Measurements from ENCODE around the gene ST6GALNAC5.

ST6GALNAC5 gene

DNA sequence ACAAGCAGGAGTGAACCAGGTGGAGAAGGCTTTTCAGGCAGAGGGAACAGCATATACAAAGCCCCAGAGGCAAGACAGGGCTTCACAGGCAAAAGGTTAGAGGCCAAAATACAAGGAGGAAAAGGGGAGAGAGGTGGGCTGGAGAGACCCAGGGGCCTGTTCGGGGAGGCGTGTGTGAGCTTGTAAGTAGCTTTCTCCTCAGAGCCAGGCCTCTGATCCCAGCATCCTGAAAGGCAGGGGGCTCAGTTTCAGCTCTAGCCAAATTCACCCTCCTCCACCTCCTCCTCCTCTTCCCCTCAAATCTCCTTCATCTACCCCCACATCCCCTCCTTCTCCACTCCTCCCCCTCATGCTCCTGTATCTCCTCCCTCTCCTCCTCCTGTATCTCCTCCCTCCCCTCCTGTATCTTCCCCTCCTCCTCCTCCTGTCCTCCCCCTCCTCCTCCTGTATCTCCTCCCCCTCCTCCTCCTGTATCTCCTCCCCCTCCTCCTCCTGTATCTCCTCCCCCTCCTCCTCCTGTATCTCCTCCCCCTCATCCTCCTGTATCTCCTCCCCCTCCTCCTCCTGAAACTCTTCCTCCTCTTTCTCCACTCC lies 148.6 kb downstream of the ST6GALNAC5 start:
- DNase-seq: no peak

DNA sequence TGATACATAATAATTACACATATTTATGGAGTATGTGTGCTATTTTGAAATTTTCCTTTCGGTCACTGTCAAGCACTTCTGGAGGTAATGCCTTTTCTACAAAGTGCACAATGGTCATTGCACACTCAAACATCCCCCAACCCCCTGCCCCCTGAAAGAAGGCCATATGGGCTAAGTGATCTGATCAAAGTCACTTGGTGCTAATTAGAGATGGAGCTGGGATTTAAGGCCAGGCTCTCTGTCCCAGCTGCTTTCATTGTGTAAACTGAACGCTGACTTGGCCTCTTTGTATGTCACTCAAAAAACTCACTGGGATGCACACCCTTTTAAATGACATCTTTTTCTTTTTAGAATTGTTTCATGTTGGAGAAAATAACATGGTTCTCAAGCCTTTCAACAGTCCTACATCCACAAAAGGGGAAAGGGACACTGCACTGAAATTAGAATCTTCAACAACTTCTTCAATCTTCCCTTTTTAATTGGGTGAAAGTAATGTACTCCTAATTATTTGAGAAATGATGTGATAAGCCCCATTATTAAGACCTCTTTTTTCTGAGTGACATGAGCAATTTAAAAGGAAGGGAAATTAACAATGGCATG lies 149.2 kb downstream of the ST6GALNAC5 start:
- DNase-seq: no peak

DNA sequence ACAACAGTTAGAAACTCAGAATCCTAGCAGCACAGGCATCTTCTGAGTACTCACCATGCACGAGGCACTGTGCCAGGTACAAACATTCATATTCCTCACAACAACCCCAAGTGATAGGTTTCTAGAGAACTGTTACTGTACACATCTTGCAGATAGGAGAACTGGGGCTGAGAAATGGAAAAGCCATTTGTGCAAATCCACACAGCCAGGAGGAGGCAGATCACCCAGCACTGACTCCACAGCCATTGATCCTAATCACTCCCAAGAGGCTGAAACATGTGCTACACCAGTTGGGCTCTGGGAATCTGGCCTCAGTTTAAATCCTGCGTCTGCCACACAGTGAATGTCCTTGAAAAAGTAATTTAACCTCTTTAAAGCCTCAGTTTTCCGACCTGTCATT lies 151.0 kb downstream of the ST6GALNAC5 start:
- no peak for DNase-seq

DNA sequence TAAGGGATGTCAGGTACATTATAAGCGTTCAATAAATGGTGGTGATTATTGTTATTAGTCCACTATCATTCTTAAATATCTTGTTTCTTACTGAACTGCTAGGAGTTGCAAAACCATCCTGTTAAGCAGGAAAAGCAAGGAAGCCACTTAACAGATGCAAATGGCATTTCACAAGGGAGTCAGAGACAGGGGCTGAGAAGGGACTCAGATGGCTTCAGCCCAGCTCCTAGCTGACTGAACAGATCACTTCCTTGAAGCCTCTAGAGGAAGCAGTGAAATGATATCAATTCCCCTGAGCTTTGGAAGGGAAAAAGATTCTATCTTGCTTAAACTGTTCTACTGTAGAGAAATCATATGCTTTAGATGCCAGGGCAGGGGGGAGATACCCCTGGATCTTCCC lies 151.5 kb downstream of the ST6GALNAC5 start:
- DNase-seq: no peak

DNA sequence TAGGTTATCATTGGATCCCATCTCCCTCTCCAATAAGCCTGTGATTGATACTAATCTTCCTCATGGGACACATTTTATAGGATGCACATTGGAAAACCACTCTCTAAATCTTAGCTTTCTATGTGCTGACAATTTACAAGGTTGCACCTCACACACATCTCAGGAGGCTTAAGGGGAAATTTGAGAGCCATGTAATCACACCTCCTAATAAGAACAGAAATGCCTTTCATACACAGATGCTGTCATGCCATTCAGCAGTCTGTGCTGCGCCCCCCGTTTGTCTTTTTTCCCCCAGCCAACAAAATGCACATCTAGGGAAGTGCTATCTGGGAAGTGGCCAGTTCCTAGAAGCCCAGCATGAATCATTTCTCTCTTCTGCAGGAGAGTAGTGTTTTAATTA lies 154.5 kb downstream of the ST6GALNAC5 start:
- DNase-seq: no peak

DNA sequence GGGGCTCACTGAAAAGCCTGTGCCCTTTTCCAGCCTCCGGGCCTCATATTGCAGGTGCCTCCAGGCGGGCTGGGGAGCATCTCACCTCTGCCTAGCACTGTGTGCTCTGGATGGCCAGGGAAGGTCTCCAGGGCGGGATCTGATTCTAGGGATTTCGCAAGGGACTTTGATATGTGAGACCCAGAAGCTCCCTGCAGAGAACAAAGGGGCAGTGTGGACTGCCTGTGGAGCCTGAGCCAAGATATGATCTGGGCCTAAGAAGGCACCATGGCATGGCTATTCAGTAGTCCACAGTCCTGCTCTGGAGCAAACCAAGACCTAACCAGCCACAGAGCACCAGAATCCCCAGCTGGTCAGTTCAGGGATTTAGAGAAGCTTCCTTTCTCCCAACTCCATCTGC lies 157.2 kb downstream of the ST6GALNAC5 start:
- no peak for DNase-seq

DNA sequence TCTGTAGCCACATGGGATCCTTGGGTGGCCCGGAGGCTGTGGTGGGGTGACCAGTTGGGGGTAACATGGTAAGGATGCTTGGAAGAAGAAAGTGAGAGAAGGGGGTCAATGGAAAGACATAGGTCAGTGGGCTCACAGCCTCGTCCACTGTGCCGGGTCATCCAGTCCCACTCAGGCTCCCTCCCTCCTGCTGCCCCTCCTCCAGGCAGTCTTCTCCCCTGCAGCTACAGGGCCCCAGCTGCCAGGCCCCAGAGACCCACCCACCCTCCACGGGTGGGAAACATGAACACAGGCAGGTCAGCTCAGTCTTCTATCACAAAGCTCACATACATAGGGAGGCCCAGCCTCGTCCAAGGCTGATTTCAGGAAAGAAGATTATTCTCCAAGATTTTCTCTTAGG lies 158.3 kb downstream of the ST6GALNAC5 start:
- no peak for DNase-seq

DNA sequence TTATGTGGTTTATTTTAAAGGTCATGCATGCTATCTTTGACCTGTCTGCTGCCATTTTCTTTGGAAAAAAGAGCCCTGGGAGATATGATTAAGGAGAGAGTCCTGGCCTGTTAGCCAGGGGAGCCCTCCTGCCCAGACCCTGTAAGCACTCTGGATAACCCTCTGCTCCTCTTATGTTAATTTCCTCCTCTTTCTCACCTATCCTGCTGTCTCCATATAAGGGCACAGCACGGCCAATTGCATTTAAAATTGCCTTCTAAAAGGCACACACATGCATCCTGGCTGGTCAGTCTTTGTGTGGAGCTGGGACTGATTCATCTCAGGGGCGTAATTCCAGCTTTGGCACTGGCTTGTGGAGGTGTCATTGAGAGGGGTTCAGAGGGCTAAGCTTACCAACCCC lies 158.9 kb downstream of the ST6GALNAC5 start:
- no peak for DNase-seq

DNA sequence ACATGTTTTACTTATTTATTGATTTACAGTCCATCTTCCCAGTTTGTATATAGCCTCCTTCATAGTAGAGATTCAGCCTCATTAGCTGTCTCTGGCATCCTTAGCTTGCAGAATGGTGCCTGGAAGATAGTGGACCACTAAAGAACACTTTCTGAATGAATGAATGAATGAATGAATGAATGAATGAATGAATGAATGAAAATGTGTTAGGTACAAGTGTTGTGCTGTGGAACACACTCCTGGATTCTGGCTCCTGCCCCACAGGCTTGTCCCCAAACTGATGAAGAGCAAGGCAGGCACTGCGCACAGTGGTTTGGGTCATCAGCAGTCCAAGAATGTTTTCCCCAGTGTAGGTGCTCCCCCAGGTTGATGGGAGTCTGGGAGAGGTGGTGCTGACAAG lies 159.4 kb downstream of the ST6GALNAC5 start:
- DNase-seq: no peak

DNA sequence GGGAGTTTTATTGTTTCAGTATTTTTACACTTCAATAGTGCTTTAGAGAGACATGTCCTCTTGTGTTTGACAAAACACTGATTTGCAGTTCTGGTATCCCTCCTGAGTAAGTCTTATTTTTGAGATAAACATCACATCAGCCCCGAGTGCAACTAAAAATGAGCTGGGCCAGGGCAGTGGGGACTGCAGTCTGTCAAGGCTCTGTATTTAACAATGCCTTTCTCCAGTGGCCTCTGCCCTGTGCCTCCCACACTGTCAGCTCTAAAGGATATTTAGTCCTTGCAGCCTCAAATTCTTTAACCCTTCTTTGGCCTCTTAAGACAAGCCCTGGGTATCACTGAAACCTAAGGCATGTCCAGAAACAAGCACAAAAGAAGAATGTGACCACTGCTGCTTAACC lies 160.6 kb downstream of the ST6GALNAC5 start:
- no peak for DNase-seq

DNA sequence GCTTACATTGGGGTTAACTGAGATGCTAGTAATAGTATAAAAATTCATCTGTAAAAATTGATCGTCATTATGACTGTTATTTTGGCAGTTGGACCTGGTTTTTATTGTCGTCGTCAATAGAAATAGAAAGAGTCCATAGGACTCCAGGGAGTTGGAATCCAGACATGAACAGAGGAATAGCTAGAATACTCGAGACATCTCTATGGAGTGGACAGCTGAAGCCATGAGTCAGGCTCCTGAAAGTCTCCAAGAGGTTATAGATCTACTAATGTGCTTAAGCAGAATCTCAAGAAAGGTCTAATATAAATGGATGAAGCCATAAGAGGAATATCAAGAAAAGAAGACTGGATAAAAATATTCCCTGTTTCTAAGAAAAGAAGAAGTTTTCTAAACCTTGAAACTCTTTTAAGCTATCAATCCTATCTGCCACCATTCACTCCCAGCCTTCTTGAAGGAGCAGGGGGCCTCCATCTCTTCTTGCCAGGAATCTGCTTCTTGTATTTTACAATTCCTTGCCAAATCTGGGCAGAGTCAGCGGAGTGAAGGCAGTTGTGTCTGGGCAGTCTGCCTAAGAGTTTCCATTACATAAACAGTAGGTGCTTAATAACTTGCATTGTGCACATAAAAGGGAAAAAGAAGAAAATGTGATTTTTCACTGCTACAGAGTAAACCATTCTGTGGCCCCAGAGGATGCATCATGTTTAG lies 163.3 kb downstream of the ST6GALNAC5 start:
- no peak for DNase-seq

DNA sequence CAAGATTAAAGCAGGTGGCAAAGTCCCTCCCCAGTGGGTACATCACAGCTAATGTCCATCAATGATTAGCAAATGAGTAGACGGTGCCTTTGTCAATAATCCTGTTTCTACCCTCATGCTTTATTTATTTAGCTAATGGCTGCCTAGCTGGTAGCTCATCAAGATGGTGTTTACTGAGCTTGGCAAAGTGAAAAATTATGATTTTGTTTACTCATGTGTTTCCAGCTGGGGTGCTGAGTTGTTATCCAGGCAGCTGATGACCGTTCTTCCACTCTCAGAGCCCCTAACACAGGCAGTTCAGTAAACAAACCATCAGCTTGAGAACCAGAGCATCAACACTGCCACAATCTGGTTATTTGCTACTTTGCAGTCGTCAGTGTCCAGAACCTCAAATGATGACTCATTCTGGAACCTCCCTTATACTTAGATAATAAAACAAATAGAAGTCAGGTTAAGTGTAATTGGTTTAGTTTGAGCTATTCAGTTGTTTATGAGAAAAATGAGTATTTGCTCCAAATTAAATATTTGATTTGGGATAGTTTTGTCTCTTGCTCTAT lies 163.9 kb downstream of the ST6GALNAC5 start:
- DNase-seq: peak; percentile 49

DNA sequence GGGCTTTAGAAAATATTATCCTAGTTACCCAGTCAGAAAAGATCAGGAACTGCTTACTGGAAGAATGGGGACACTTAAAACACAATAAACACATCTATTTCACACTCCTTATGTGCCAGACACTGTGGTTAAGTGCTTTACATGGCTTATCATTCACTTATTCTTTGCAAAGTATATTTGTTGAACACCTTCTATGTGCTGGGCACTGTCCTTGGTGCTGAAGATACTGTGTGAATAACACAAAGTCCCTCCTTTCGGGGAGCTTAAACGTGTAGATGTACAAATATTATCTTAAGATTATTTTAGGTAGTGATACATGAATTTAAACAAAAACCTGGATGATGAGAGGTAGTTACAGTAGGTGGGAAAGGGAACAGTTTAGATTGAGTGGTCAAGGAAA lies 169.3 kb downstream of the ST6GALNAC5 start:
- no peak for DNase-seq

DNA sequence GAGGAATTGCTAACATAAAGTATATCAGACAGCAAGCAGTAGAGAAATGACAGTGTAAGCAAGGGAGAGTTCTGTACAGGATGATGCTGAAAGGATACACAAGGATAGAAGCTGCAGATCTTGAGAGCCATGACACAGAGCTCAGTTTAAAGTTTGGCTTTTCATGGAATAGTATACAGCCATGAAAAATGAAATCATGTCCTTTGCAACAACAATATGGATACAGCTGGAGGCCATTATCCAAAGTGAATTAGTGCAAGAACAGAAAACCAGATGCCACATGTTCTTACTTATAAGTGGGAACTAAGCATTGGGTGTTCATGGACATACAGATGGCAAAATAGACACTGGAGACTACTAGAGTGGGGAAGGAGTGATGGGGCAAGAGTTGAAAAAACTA lies 169.8 kb downstream of the ST6GALNAC5 start:
- no peak for DNase-seq

DNA sequence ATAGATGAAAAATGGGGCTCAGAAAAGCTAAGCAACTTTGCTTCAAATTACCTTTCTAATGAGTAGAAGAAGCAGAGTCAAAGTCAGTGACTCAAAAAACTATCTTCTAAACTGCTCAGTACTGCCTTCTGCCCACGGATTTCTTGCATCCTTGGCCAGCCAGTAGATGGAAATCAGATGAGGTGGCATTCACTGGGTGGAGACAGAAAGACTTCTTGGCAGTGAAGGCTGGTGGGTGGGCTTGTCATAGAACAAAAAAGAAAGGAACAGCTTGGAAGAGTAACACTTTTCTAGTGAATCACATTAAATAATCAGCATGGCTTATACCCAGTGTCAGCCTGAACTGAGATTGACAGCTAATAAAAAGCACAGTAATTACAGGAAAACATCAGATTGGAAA lies 170.7 kb downstream of the ST6GALNAC5 start:
- no peak for DNase-seq

DNA sequence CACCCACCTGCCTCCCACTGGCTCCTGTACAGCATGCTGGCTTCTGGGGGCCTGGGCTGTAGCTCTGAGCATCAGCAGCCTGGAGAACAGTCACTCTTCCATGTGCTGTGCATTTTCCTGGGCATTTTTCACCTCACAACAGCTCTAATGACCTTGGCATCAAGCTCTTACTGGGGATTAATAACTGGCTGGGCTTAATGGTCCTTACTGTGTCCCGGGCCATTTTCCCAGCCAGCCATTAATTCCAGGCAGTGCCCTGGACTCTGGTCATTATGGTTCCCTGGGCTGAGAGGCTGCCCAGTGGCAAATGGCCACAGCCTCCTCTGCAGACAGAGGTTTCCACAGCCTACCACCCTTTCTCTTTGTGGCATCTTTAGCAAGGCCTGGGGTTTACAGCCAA lies 171.8 kb downstream of the ST6GALNAC5 start:
- no peak for DNase-seq

DNA sequence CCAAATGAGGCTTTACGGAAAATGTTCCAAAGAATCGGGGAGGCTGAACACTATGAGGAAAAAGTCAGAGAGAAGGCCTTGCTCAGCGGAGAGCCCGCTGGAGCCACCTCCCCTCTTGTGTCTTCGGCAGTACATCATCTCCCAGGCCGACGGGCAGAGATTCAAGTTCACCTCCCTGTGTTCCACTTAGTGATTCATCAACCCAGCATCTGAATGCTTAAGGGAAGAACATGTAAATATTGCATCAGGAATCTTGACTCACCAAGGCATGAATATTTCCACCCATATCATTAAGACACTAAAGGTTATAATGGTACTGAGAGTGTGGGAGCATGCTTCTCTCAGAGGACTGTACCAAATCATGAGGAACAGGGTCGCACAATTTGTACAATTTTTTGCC lies 172.5 kb downstream of the ST6GALNAC5 start:
- DNase-seq: no peak

DNA sequence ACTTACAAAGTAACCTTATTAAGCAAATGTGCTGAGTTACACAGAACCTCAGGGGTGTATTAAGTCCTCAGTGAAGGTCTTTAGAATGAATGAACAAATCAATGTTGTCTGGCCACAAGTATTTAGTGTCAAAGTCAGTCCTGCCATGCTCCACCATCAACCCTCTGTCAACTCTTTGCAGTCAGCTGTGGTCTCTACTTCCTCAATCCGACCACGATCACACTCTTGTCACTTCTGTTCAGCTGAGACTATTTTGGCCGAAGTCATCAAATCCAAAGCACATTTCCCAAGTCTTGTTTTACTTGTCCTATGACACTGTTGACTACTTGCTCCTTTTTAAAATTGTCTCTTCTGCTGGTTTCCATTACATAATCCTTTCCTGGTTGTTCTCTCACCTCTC lies 173.5 kb downstream of the ST6GALNAC5 start:
- no peak for DNase-seq

DNA sequence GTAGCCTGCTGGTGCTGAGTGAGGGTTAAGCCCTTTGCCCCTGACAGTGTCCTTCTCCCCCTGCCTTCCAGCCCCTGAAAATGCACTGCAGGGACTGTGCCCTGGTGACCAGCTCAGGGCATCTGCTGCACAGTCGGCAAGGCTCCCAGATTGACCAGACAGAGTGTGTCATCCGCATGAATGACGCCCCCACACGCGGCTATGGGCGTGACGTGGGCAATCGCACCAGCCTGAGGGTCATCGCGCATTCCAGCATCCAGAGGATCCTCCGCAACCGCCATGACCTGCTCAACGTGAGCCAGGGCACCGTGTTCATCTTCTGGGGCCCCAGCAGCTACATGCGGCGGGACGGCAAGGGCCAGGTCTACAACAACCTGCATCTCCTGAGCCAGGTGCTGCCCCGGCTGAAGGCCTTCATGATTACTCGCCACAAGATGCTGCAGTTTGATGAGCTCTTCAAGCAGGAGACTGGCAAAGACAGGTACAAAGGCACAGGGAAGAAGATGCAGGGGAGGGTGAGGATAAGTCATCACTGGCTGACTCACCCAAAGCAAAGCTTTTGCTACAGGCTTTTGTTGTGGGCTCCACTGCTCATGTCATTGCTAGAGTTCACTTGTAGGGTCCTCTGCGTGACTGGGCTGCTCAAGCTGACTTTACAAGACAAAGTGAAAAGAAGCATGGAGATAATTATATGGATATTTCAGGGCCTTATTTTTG lies 177.0 kb downstream of the ST6GALNAC5 start:
- DNase-seq: no peak

DNA sequence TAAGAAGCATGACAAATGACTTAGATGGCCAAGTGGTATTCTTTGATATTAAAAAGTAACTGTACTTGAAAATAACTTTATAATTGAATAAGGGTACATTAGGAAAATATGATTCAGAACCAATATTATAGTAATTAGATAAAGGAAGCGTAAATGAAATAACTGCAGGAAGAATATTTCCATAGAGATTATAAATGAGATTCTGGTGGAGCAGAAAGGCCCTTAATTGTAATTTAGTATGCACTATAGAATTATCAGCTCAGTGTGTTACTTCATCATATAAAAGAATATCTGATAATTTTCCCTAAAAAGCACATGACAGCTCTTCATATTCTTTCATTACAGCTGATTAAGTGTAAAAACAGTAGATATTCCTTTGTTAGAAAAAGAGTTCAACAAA lies 180.3 kb downstream of the ST6GALNAC5 start:
- DNase-seq: no peak

DNA sequence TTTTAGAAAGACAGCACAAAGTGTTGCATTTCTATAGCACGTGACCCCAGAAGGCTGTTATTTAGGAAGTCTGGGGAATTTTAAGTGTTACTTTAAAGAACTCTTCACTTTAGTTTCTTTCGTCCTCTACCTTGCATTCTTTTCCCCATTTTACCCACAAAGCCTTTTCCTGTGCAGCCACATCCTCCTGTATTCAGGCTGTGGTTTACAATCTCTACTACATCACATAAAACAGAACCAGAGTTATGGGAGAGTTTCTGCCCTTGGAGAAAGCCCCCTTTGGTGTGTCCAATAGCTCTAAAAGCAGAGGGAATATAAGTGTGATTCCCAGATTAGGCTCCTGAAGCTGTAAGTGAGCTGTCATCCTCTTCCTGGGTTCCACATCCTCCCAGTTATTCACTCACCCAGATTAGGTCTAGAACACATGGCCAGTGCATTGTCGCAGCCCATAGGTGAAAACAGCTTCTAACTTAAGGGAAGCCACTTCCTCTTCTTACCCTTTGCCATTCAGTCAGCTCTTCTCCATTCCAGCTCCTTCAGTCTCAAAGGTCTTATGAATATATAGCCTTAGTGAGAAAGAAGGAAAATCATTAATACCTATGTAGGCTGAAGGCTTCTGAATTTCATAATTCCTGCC lies 180.8 kb downstream of the ST6GALNAC5 start:
- no peak for DNase-seq

DNA sequence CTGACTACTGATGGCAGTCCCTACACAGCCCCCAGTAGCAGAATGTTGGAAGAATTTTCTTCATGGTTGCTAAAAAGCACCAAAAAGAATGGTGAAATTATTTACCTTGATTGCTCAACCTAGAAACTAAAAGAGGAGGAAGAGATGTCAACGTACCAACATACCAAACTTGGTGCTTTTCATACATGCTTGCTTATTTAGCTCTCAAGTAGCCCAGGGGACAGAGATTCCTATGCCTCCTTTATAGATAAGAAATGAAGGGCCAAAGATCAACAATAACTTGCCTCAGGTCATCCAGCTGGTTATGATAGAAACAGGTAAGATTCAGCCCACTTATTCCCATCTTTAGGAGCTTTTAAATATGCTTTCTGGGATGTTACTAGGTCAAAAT lies 181.3 kb downstream of the ST6GALNAC5 start:
- DNase-seq: no peak

DNA sequence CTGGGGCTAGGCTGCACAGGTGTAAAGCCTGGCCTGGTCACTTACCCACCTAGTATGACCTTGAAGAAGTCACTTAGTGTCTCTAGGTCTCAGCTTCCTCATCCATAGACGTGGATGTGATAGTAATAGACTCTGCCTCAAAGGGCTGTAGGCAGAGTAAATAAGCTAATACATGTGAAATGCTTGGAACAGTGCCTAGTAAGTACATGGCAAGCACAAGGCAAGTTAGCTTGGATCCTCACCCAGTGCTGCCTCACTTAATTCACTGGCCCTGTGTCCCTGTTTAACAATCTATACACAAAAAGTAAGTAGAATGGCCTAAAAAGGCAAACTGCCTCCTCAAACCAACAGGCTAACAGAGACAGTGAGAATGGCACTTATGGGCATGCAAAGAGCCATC lies 184.1 kb downstream of the ST6GALNAC5 start:
- no peak for DNase-seq
